Measurements from ENCODE around the gene PCDH15. TPM values are rescaled to one million over a fixed set of nuclear protein-coding genes. Genes with fewer than 3 reads are reported as not detected.

PCDH15 gene
- total and polyA plus RNA-seq, 2 experiments from 2014 or later = 0.29 to 0.66 TPM

DNA sequence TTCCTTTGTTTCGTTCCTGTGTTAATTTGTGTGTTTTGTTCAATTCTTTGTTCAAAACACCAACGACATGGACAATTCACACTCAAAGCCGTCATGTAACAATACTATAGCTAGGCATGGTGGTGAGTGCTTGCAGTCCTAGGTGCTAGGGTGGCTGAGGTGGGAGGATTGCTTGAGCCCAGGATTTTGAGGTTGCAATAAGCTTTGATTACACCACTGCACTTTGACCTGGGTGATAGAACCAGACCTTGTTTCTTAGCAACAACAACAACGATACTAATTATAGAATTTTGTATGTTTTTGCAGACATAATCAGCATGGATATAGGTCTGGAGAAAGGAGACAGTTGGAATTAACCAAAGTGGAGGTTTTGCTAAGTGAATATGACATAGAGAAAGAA, 936.2 kb downstream of the PCDH15 start:
- no peaks in the 10 kb centered on the region for H3K9me3 Mint-ChIP-seq
- no peaks in the 10 kb centered on the region for H3K4me1 Mint-ChIP-seq
- H3K36me3 Mint-ChIP-seq (ENCODE audit: low read depth) = no peaks in the 10 kb centered on the region; the same call in 2 of the 3 replicates
- no peak overlapping the region for H3K27ac ChIP-seq (ENCODE audit: low read depth)
- H4K20me1 ChIP-seq (replicated peaks; ENCODE audit: insufficient read depth) = no peaks in the 10 kb centered on the region
- H3K27ac Mint-ChIP-seq = no peak overlapping the region
- no peak for ATAC-seq
- no peaks in the 10 kb centered on the region for H3K4me1 ChIP-seq (ENCODE audit: insufficient read depth)
- no peaks in the 10 kb centered on the region for H3K27me3 Mint-ChIP-seq (ENCODE audit: insufficient read depth, low read depth, poor library complexity)
- DNase-seq (ENCODE audit: low spot score) = no peak
- H3F3A ChIP-seq (replicated peaks; ENCODE audit: low read depth) = no peaks in the 10 kb centered on the region
- H3K79me2 ChIP-seq (replicated peaks; ENCODE audit: insufficient read depth) = no peaks in the 10 kb centered on the region
- H3K9me2 ChIP-seq (ENCODE audit: insufficient read depth) = no peaks in the 10 kb centered on the region
- TF ChIP-seq EZH2phosphoT487 (IDR thresholded peaks at IDR 0.05; ENCODE audit: unreplicated experiment) (no peak), NANOG (IDR thresholded peaks at IDR 0.05; ENCODE audit: borderline replicate concordance) (no peak), POLR2AphosphoS5 (IDR thresholded peaks at IDR 0.05; ENCODE audit: low read depth) (no peak), EZH2 (IDR thresholded peaks at IDR 0.05; ENCODE audit: low read depth, unreplicated experiment) (no peak), JUNB (IDR thresholded peaks at IDR 0.05; ENCODE audit: unreplicated experiment) (no peak), CREB1 (CRISPR knock-in tag; IDR thresholded peaks at IDR 0.05; ENCODE audit: low read depth) (no peak)
- TF ChIP-seq, protein P1, sequence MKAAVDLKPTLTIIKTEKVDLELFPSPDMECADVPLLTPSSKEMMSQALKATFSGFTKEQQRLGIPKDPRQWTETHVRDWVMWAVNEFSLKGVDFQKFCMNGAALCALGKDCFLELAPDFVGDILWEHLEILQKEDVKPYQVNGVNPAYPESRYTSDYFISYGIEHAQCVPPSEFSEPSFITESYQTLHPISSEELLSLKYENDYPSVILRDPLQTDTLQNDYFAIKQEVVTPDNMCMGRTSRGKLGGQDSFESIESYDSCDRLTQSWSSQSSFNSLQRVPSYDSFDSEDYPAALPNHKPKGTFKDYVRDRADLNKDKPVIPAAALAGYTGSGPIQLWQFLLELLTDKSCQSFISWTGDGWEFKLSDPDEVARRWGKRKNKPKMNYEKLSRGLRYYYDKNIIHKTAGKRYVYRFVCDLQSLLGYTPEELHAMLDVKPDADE (IDR thresholded peaks at IDR 0.05) = no peak
- TF ChIP-seq, protein P2, sequence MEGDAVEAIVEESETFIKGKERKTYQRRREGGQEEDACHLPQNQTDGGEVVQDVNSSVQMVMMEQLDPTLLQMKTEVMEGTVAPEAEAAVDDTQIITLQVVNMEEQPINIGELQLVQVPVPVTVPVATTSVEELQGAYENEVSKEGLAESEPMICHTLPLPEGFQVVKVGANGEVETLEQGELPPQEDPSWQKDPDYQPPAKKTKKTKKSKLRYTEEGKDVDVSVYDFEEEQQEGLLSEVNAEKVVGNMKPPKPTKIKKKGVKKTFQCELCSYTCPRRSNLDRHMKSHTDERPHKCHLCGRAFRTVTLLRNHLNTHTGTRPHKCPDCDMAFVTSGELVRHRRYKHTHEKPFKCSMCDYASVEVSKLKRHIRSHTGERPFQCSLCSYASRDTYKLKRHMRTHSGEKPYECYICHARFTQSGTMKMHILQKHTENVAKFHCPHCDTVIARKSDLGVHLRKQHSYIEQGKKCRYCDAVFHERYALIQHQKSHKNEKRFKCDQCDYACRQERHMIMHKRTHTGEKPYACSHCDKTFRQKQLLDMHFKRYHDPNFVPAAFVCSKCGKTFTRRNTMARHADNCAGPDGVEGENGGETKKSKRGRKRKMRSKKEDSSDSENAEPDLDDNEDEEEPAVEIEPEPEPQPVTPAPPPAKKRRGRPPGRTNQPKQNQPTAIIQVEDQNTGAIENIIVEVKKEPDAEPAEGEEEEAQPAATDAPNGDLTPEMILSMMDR (conservative IDR thresholded peaks at IDR 0.05; ENCODE audit: low read depth in 2 of 2) = no peak
- H3K36me3 ChIP-seq (ENCODE audit: insufficient read depth) = no peaks in the 10 kb centered on the region
- no peak overlapping the region for H2AFZ ChIP-seq
- no peak overlapping the region for H3K4me2 ChIP-seq
- H3K4me3 Mint-ChIP-seq = no peak overlapping the region
- H3K27me3 ChIP-seq (ENCODE audit: insufficient read depth) = no peaks in the 10 kb centered on the region
- H3K4me3 ChIP-seq = no peak overlapping the region

DNA sequence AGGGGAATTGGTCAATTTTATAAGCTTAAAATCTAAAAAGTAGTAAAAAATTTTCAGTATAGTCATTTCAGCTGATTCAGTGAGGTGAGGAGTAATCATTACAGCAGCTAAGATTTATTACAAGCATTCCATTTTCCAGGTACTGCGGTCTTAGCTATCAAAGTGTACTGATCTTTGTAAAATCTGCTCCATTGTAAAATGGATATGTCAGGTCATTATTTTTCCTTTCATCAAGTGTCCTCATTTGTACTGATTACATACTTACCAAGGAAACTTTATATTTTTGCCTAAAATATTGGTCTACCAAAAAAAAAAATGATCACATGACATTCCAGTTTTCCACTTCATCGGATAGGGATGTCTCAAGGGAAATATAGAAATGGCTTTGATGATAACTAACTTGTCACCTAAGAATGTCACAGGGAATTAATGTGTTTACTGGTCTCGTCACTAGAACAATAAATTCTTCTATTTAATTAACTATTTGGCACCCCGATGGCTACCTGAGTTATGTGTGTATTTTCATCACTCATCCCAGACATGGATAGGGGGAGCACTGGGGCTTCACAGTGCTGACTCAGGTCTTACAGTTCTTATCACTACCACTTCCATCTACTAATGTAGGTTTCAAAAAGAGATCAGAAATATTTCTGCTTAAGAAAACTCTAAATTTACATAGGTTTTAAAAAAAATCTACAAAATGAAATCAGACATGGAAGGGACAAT, 948.4 kb downstream of the PCDH15 start:
- ATAC-seq (no peak), DNase-seq (ENCODE audit: low spot score) (no peak)
- Mint-ChIP-seq H3K9me3 (no peaks in the 10 kb centered on the region), H3K4me3 (no peak overlapping the region), H3K27me3 (ENCODE audit: insufficient read depth, low read depth, poor library complexity) (no peaks in the 10 kb centered on the region), H3K36me3 (ENCODE audit: low read depth) (no peaks in the 10 kb centered on the region), H3K27ac (no peak overlapping the region), H3K4me1 (no peaks in the 10 kb centered on the region)
- Histone ChIP-seq H3K4me2 (no peak overlapping the region), H3K27me3 (ENCODE audit: insufficient read depth) (no peaks in the 10 kb centered on the region), H3K79me2 (replicated peaks; ENCODE audit: insufficient read depth) (no peaks in the 10 kb centered on the region), H4K20me1 (replicated peaks; ENCODE audit: insufficient read depth) (no peaks in the 10 kb centered on the region), H3K36me3 (ENCODE audit: insufficient read depth) (no peaks in the 10 kb centered on the region), H3K9me2 (ENCODE audit: insufficient read depth) (no peaks in the 10 kb centered on the region), H3K27ac (ENCODE audit: low read depth) (no peak overlapping the region), H3K4me3 (no peak overlapping the region), H3F3A (replicated peaks; ENCODE audit: low read depth) (no peaks in the 10 kb centered on the region), H2AFZ (no peak overlapping the region), H3K4me1 (ENCODE audit: insufficient read depth) (no peaks in the 10 kb centered on the region)
- TF ChIP-seq POLR2AphosphoS5 (IDR thresholded peaks at IDR 0.05; ENCODE audit: low read depth) = no peak
- TF ChIP-seq, protein P3, sequence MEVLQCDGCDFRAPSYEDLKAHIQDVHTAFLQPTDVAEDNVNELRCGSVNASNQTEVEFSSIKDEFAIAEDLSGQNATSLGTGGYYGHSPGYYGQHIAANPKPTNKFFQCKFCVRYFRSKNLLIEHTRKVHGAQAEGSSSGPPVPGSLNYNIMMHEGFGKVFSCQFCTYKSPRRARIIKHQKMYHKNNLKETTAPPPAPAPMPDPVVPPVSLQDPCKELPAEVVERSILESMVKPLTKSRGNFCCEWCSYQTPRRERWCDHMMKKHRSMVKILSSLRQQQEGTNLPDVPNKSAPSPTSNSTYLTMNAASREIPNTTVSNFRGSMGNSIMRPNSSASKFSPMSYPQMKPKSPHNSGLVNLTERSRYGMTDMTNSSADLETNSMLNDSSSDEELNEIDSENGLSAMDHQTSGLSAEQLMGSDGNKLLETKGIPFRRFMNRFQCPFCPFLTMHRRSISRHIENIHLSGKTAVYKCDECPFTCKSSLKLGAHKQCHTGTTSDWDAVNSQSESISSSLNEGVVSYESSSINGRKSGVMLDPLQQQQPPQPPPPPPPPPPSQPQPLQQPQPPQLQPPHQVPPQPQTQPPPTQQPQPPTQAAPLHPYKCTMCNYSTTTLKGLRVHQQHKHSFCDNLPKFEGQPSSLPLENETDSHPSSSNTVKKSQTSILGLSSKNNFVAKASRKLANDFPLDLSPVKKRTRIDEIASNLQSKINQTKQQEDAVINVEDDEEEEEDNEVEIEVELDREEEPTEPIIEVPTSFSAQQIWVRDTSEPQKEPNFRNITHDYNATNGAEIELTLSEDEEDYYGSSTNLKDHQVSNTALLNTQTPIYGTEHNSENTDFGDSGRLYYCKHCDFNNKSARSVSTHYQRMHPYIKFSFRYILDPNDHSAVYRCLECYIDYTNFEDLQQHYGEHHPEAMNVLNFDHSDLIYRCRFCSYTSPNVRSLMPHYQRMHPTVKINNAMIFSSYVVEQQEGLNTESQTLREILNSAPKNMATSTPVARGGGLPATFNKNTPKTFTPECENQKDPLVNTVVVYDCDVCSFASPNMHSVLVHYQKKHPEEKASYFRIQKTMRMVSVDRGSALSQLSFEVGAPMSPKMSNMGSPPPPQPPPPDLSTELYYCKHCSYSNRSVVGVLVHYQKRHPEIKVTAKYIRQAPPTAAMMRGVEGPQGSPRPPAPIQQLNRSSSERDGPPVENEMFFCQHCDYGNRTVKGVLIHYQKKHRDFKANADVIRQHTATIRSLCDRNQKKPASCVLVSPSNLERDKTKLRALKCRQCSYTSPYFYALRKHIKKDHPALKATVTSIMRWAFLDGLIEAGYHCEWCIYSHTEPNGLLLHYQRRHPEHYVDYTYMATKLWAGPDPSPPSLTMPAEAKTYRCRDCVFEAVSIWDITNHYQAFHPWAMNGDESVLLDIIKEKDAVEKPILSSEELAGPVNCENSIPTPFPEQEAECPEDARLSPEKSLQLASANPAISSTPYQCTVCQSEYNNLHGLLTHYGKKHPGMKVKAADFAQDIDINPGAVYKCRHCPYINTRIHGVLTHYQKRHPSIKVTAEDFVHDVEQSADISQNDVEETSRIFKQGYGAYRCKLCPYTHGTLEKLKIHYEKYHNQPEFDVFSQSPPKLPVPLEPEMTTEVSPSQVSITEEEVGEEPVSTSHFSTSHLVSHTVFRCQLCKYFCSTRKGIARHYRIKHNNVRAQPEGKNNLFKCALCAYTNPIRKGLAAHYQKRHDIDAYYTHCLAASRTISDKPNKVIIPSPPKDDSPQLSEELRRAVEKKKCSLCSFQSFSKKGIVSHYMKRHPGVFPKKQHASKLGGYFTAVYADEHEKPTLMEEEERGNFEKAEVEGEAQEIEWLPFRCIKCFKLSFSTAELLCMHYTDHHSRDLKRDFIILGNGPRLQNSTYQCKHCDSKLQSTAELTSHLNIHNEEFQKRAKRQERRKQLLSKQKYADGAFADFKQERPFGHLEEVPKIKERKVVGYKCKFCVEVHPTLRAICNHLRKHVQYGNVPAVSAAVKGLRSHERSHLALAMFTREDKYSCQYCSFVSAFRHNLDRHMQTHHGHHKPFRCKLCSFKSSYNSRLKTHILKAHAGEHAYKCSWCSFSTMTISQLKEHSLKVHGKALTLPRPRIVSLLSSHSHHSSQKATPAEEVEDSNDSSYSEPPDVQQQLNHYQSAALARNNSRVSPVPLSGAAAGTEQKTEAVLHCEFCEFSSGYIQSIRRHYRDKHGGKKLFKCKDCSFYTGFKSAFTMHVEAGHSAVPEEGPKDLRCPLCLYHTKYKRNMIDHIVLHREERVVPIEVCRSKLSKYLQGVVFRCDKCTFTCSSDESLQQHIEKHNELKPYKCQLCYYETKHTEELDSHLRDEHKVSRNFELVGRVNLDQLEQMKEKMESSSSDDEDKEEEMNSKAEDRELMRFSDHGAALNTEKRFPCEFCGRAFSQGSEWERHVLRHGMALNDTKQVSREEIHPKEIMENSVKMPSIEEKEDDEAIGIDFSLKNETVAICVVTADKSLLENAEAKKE (CRISPR knock-in tag; IDR thresholded peaks at IDR 0.05) = no peak
- TF ChIP-seq ZNF331 (CRISPR knock-in tag; IDR thresholded peaks at IDR 0.05; ENCODE audit: low read depth) = no peak
- no peak for TF ChIP-seq ZNF114 (CRISPR knock-in tag; IDR thresholded peaks at IDR 0.05)
- no peak for TF ChIP-seq EZH2 (IDR thresholded peaks at IDR 0.05; ENCODE audit: low read depth, unreplicated experiment)
